NOMO-1 (cell line): ENCODE results near the gene UBTF.
"Not testable (repeated sequence)": the region's sequence is repeated elsewhere in the genome, so short reads cannot be mapped to it uniquely, and the experiment has no call there.

Source experiments
- DNase-seq, 2 experiments: peaks; one replicate each; lab custom pipeline; 2025; ENCODE audit not compliant: unreplicated experiment in 2 of 2; lab: John Stamatoyannopoulos, UW

The UBTF gene

GRCh38 chr17:44247440-44247841 is 28.0 kb upstream of the UBTF start:
- DNase-seq, result no peak

GRCh38 chr17:44241106-44241624 is 21.7 kb upstream of the UBTF start:
- DNase-seq, result peak; percentile 71 to 84

- DNase-seq, result not testable (repeated sequence)
Observed at GRCh38 chr17:44237886-44238285, 18.4 kb upstream of the UBTF start.

GRCh38 chr17:44236444-44236991 is 17.0 kb upstream of the UBTF start:
- no peak for DNase-seq

- no peak for DNase-seq
Observed at GRCh38 chr17:44235583-44235936, 16.1 kb upstream of the UBTF start.

- DNase-seq, result no peak
Observed at GRCh38 chr17:44233582-44233981, 14.1 kb upstream of the UBTF start.

- no peak for DNase-seq
Observed at GRCh38 chr17:44232061-44232460, 12.6 kb upstream of the UBTF start.

- no peak for DNase-seq
Observed at GRCh38 chr17:44230140-44230539, 10.7 kb upstream of the UBTF start.

GRCh38 chr17:44229090-44229489 is 9.6 kb upstream of the UBTF start:
- no peak for DNase-seq

- DNase-seq, result no peak
Observed at GRCh38 chr17:44223541-44224071, 4.1 kb upstream of the UBTF start.

GRCh38 chr17:44222112-44222869 is 2.8 kb upstream of the UBTF start:
- peak; percentile 66 to 70 for DNase-seq

GRCh38 chr17:44221862-44222111 is 2.3 kb upstream of the UBTF start:
- DNase-seq, result no peak

- DNase-seq, result peak; percentile 54 to 72
Observed at GRCh38 chr17:44221084-44221861, 1.8 kb upstream of the UBTF start.

- DNase-seq, result peak in 1 of 2 experiments; percentile 23
Observed at GRCh38 chr17:44220213-44221083, 973 bp upstream of the UBTF start.

- DNase-seq, result peak; percentile 59 to 67
Observed at GRCh38 chr17:44219108-44219615, 313 bp downstream of the UBTF start.

- DNase-seq, result peak; percentile 72 to 89
Observed at GRCh38 chr17:44218344-44219107, 949 bp downstream of the UBTF start.

- DNase-seq, result peak in 1 of 2 experiments; percentile 31
Observed at GRCh38 chr17:44217738-44218343, 1.6 kb downstream of the UBTF start.

GRCh38 chr17:44216694-44217093 is 2.8 kb downstream of the UBTF start:
- DNase-seq, result no peak

- DNase-seq, result peak in 1 of 2 experiments; percentile 11
Observed at GRCh38 chr17:44216173-44216572, 3.3 kb downstream of the UBTF start.
